ENCODE results near the gene PLCB4. TPM values are rescaled to one million over a fixed set of nuclear protein-coding genes. Genes with fewer than 3 reads are reported as not detected.
A peak's percentile ranks its signal among the peaks of the same experiment; 100 is the strongest.

Gene PLCB4
- polyA plus RNA-seq, 1 of the 3 experiments (the other 2 are of a cell fraction) = 5.5 TPM

- Histone ChIP-seq H3K4me3 (ENCODE audit: low read depth in 2 of 2, low read length in 1 of 2) (no peak overlapping the region), H3K36me3 (replicated peaks in 1 of 2; ENCODE audit: control insufficient read depth in 1 of 2, insufficient read depth in 2 of 2, low read length in 1 of 2) (no peaks in the 10 kb centered on the region), H3F3A (replicated peaks; ENCODE audit: insufficient read depth) (no peaks in the 10 kb centered on the region), H3K4me2 (0 out of 2 replicates have a peak overlapping the region, but pooled peaks have one; percentile 20), H3K27ac (ENCODE audit: low read depth in 2 of 2, low read length in 1 of 2) (peak overlapping the region in 1 of 2 experiments; percentile 31; a peak in 1 of 4 replicates), H4K20me1 (ENCODE audit: insufficient read depth) (no peaks in the 10 kb centered on the region), H2AFZ (ENCODE audit: low read depth) (no peak overlapping the region), H3K4me1 (ENCODE audit: control insufficient read depth in 1 of 2, insufficient read depth in 2 of 2, low read depth in 1 of 2, low read length in 1 of 2) (0 out of 4 replicates have a peak, but pooled peaks cover 0 to 5% of the 10 kb centered on the region in 2 experiments), H3K9ac (no peak overlapping the region), H3K9me3 (no peaks in the 10 kb centered on the region), H3K9me2 (no peaks in the 10 kb centered on the region), H3K79me2 (ENCODE audit: insufficient read depth) (peaks cover 3% of the 10 kb centered on the region; the same call in 1 of the 2 replicates), H3K27me3 (ENCODE audit: insufficient read depth) (no peaks in the 10 kb centered on the region)
- 60% methylated on average over 6 of the region's 6 CpGs for WGBS (ENCODE audit: low lambda C conversion rate)
- POLR2A ChIA-PET = no interaction called here
- TF ChIP-seq ZBTB33 (IDR thresholded peaks at IDR 0.05; ENCODE audit: borderline replicate concordance, low read depth) (no peak), RAD21 (IDR thresholded peaks at IDR 0.05; ENCODE audit: low read length) (no peak), FOSL2 (IDR thresholded peaks at IDR 0.05; ENCODE audit: borderline replicate concordance, low read depth) (peak; percentile 50; the same call in 1 of the 2 replicates), POLR2AphosphoS5 (IDR thresholded peaks at IDR 0.05; ENCODE audit: low read depth, low read length) (no peak), TAF1 (IDR thresholded peaks at IDR 0.05; ENCODE audit: borderline replicate concordance, low read depth, low read length) (no peak), GABPA (IDR thresholded peaks at IDR 0.05; ENCODE audit: low read depth) (no peak), RCOR1 (IDR thresholded peaks at IDR 0.05; ENCODE audit: low read length) (no peak), JUND (IDR thresholded peaks at IDR 0.05) (0 out of 2 replicates have a peak, but pooled peaks have one; percentile 6), MXI1 (IDR thresholded peaks at IDR 0.05; ENCODE audit: low read depth, low read length) (no peak)
- TF ChIP-seq, protein P1, sequence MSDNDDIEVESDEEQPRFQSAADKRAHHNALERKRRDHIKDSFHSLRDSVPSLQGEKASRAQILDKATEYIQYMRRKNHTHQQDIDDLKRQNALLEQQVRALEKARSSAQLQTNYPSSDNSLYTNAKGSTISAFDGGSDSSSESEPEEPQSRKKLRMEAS (IDR thresholded peaks at IDR 0.05; ENCODE audit: low read depth) = peak; percentile 33; the same call in 1 of the 2 replicates
- CTCF ChIA-PET = no interaction called here
- no peak for DNase-seq
Observed at GRCh38 chr20:9185511-9185910, 116.6 kb downstream of the PLCB4 start.

GRCh38 chr20:9186396-9186795, 117.5 kb downstream of the PLCB4 start:
- ChIA-PET CTCF (no interaction called here), POLR2A (no interaction called here)
- TF ChIP-seq, protein P2, sequence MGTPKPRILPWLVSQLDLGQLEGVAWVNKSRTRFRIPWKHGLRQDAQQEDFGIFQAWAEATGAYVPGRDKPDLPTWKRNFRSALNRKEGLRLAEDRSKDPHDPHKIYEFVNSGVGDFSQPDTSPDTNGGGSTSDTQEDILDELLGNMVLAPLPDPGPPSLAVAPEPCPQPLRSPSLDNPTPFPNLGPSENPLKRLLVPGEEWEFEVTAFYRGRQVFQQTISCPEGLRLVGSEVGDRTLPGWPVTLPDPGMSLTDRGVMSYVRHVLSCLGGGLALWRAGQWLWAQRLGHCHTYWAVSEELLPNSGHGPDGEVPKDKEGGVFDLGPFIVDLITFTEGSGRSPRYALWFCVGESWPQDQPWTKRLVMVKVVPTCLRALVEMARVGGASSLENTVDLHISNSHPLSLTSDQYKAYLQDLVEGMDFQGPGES (IDR thresholded peaks at IDR 0.05; ENCODE audit: low read depth, low read length) = no peak
- no peak for TF ChIP-seq TAF1 (IDR thresholded peaks at IDR 0.05; ENCODE audit: borderline replicate concordance, low read depth, low read length)
- TF ChIP-seq SMC3 (IDR thresholded peaks at IDR 0.05; ENCODE audit: low read depth, low read length) = no peak
- TF ChIP-seq RFX5 (IDR thresholded peaks at IDR 0.05; ENCODE audit: low read length) = no peak
- H4K20me1 ChIP-seq (ENCODE audit: insufficient read depth) = no peaks in the 10 kb centered on the region
- no peak overlapping the region for H3K27ac ChIP-seq (ENCODE audit: low read depth in 2 of 2, low read length in 1 of 2)
- H3K79me2 ChIP-seq (ENCODE audit: insufficient read depth) = peaks cover 3% of the 10 kb centered on the region; the same call in 1 of the 2 replicates
- H3K9me3 ChIP-seq = no peaks in the 10 kb centered on the region
- no peak overlapping the region for H3K4me2 ChIP-seq
- no peak overlapping the region for H3K9ac ChIP-seq
- H3K4me1 ChIP-seq (ENCODE audit: control insufficient read depth in 1 of 2, insufficient read depth in 2 of 2, low read depth in 1 of 2, low read length in 1 of 2) = 0 out of 4 replicates have a peak, but pooled peaks cover 0 to 5% of the 10 kb centered on the region in 2 experiments
- no peak overlapping the region for H2AFZ ChIP-seq (ENCODE audit: low read depth)
- H3F3A ChIP-seq (replicated peaks; ENCODE audit: insufficient read depth) = no peaks in the 10 kb centered on the region
- no peak overlapping the region for H3K4me3 ChIP-seq (ENCODE audit: low read depth in 2 of 2, low read length in 1 of 2)
- no peaks in the 10 kb centered on the region for H3K27me3 ChIP-seq (ENCODE audit: insufficient read depth)
- DNase-seq = no peak
- H3K9me2 ChIP-seq = no peaks in the 10 kb centered on the region
- H3K36me3 ChIP-seq (replicated peaks in 1 of 2; ENCODE audit: control insufficient read depth in 1 of 2, insufficient read depth in 2 of 2, low read length in 1 of 2) = no peaks in the 10 kb centered on the region
- WGBS (ENCODE audit: low lambda C conversion rate) = 78% methylated on average over 5 of the region's 5 CpGs

All from SK-N-SH (cell line).